IMR-90 (cell line): ENCODE measurements around the gene DIP2B. TPM values are rescaled to one million over a fixed set of nuclear protein-coding genes. Genes with fewer than 3 reads are reported as not detected.

ENCODE experiments used
- ATAC-seq: fragments of 200-7000 bp; cut with Tn5 transposase; 2 replicates; pipeline ENCODE4 v1.9.1; 2020; ENCODE audit warnings: low read depth, mild to moderate bottlenecking, moderate library complexity
- BruUV-seq: library from RNA; stranded (reverse); fragments of 400-500 nt; replicated peaks from 2 replicates; lab custom pipeline; 2021; lab: Mats Ljungman, UMichigan
- CTCF ChIA-PET: fragments of 300-600 bp; formaldehyde crosslinking; extraction: SDS; loops from one replicate; lab custom pipeline; 2021; ENCODE audit warnings: antibody characterized with exemption; lab: Yijun Ruan, JAX
- POLR2A ChIA-PET: fragments of 300-600 bp; sonication (Branson Sonifier 250); formaldehyde crosslinking; loops from one replicate; lab custom pipeline; 2022; ENCODE audit warnings: antibody characterized with exemption; ENCODE audit not compliant: unreplicated experiment; lab: Charles Lee
- DNase-seq: peaks from one replicate; pipeline ENCODE4 v3.0.0; 2013
- H2AFZ ChIP-seq: replicated peaks from 2 replicates; pipeline ENCODE3; 2013; ENCODE audit warnings: low read length, mild to moderate bottlenecking; ENCODE audit not compliant: poor library complexity
- H2AK5ac ChIP-seq: 2 replicates; pipeline ENCODE4 v1.6.1; 2013; ENCODE audit warnings: low read depth, low read length, inconsistent platforms
- H2AK9ac ChIP-seq: replicated peaks from 2 replicates; pipeline ENCODE3; 2013; ENCODE audit warnings: mild to moderate bottlenecking, low read depth, low read length, moderate library complexity; ENCODE audit not compliant: poor library complexity
- H2BK120ac ChIP-seq: 2 replicates; pipeline ENCODE4 v1.6.1; 2013; ENCODE audit warnings: low read depth, low read length, inconsistent platforms
- H2BK15ac ChIP-seq: 3 replicates; pipeline ENCODE4 v1.6.1; 2013; ENCODE audit warnings: low read depth, low read length, inconsistent platforms
- H2BK20ac ChIP-seq: 2 replicates; pipeline ENCODE4 v1.6.1; 2013; ENCODE audit warnings: low read depth, mild to moderate bottlenecking, inconsistent platforms, low read length, moderate library complexity
- H2BK5ac ChIP-seq: 2 replicates; pipeline ENCODE4 v1.6.1; 2013; ENCODE audit warnings: mild to moderate bottlenecking, low read depth, low read length, inconsistent platforms; ENCODE audit not compliant: poor library complexity, severe bottlenecking
- H3K14ac ChIP-seq: replicated peaks from 2 replicates; pipeline ENCODE4 v1.6.1; 2013; ENCODE audit warnings: low read depth, low read length, inconsistent platforms
- H3K18ac ChIP-seq: 2 replicates; pipeline ENCODE4 v1.6.1; 2013; ENCODE audit warnings: low read depth, low read length, control low read depth
- H3K23ac ChIP-seq: 2 replicates; pipeline ENCODE4 v1.6.1; 2013; ENCODE audit warnings: low read depth, low read length, inconsistent platforms
- H3K27ac ChIP-seq: 2 replicates; pipeline ENCODE4 v1.5.1; 2013; ENCODE audit warnings: mild to moderate bottlenecking, control low read depth, low read length; ENCODE audit not compliant: insufficient read depth
- H3K27me3 ChIP-seq: 2 replicates; pipeline ENCODE4 v1.6.1; 2013; ENCODE audit warnings: low read length; ENCODE audit not compliant: control insufficient read depth, insufficient read depth
- H3K36me3 ChIP-seq: 2 replicates; pipeline ENCODE4 v1.6.1; 2013; ENCODE audit warnings: low read length, mixed read lengths; ENCODE audit not compliant: control insufficient read depth, insufficient read depth
- H3K4ac ChIP-seq: 2 replicates; pipeline ENCODE4 v1.6.1; 2013; ENCODE audit warnings: low read depth, low read length, inconsistent platforms
- H3K4me1 ChIP-seq: 2 replicates; pipeline ENCODE4 v1.6.1; 2013; ENCODE audit warnings: low read length, mixed read lengths; ENCODE audit not compliant: control insufficient read depth, insufficient read depth
- H3K4me2 ChIP-seq: 2 replicates; pipeline ENCODE4 v1.6.1; 2013; ENCODE audit warnings: low read depth, mild to moderate bottlenecking, control low read depth, low read length, moderate library complexity
- H3K4me3 ChIP-seq: 2 replicates; pipeline ENCODE4 v1.5.1; 2013; ENCODE audit warnings: low read depth, mild to moderate bottlenecking, control low read depth, low read length, moderate library complexity; ENCODE audit not compliant: insufficient read depth
- H3K56ac ChIP-seq: 2 replicates; pipeline ENCODE4 v1.6.1; 2013; ENCODE audit warnings: low read length, inconsistent platforms; ENCODE audit not compliant: insufficient read depth; ENCODE audit errors: extremely low read depth
- H3K79me1 ChIP-seq, 2 experiments: 2 replicates each; pipeline ENCODE4 v1.6.1; 2013; ENCODE audit warnings: low read length in 2 of 2, inconsistent platforms in 1 of 2, low read depth in 1 of 2
- H3K9ac ChIP-seq: 2 replicates; pipeline ENCODE4 v1.6.1; 2013; ENCODE audit warnings: low read depth, low read length, control low read depth
- H3K9me1 ChIP-seq: 2 replicates; pipeline ENCODE4 v1.6.1; 2013; ENCODE audit warnings: low read length, inconsistent platforms; ENCODE audit not compliant: insufficient read depth
- H3K9me3 ChIP-seq: 2 replicates; pipeline ENCODE4 v1.6.1; 2013; ENCODE audit warnings: low read length; ENCODE audit not compliant: control insufficient read depth, insufficient read depth
- H4K20me1 ChIP-seq: 2 replicates; pipeline ENCODE4 v1.6.1; 2013; ENCODE audit warnings: low read length, inconsistent platforms; ENCODE audit not compliant: insufficient read depth
- H4K5ac ChIP-seq: 2 replicates; pipeline ENCODE4 v1.6.1; 2013; ENCODE audit warnings: mild to moderate bottlenecking, low read depth, low read length, control low read depth
- H4K8ac ChIP-seq, 2 experiments: 2 replicates each; pipeline ENCODE4 v1.6.1; 2013; ENCODE audit warnings: low read depth in 2 of 2, low read length in 2 of 2, control low read depth in 1 of 2, inconsistent platforms in 1 of 2
- H4K91ac ChIP-seq: 2 replicates; pipeline ENCODE4 v1.6.1; 2013; ENCODE audit warnings: low read depth, low read length, inconsistent platforms; ENCODE audit not compliant: insufficient read depth
- CEBPB ChIP-seq: IDR thresholded peaks from 2 replicates; pipeline ENCODE4 v1.6.1; 2012; ENCODE audit warnings: low read depth, low read length, improper control_type of control experiment
- FOS ChIP-seq: fragments of 150-350 bp; IDR thresholded peaks from 2 replicates; pipeline ENCODE4 v1.6.1; 2016; ENCODE audit warnings: low read depth, low read length
- MAFK ChIP-seq: IDR thresholded peaks from 2 replicates; pipeline ENCODE4 v1.6.1; 2012; ENCODE audit warnings: low read depth, low read length, improper control_type of control experiment
- MAZ ChIP-seq: IDR thresholded peaks from 2 replicates; pipeline ENCODE4 v1.6.1; 2012; ENCODE audit warnings: low read depth, mild to moderate bottlenecking, low read length, improper control_type of control experiment, moderate library complexity, borderline replicate concordance
- MXI1 ChIP-seq: IDR thresholded peaks from 2 replicates; pipeline ENCODE4 v1.6.1; 2012; ENCODE audit warnings: low read depth, mild to moderate bottlenecking, low read length, moderate library complexity, borderline replicate concordance
- NFE2L2 ChIP-seq: fragments of 150-350 bp; IDR thresholded peaks from 2 replicates; pipeline ENCODE4 v1.6.1; 2016; ENCODE audit warnings: low read depth, mild to moderate bottlenecking, low read length
- POLR2A ChIP-seq: IDR thresholded peaks from 2 replicates; pipeline ENCODE4 v1.6.1; 2012; ENCODE audit warnings: mild to moderate bottlenecking, low read depth, low read length
- SMC3 ChIP-seq: fragments of 150-350 bp; IDR thresholded peaks from 2 replicates; pipeline ENCODE4 v1.6.1; 2016; ENCODE audit warnings: low read depth, mild to moderate bottlenecking, antibody characterized with exemption, low read length, moderate library complexity
- WGBS, 2 experiments: methylation state at CpG; one replicate each; pipeline versions ENCODE4 v1.1.5 to v1.1.7; 2013; ENCODE audit warnings: missing lambda C conversion rate in 2 of 2; ENCODE audit not compliant: insufficient read length in 1 of 2; ENCODE audit errors: extremely low coverage in 2 of 2; 5-methylcytosine and 5-hydroxymethylcytosine counted together
- dilution Hi-C: fragments of 300-500 bp; cut with HindIII; formaldehyde crosslinking; loops from one replicate; pipeline ENCODE4 v1.14.3; 2018; ENCODE audit warnings: low sequenced_read_pairs; ENCODE audit not compliant: unreplicated experiment
- in situ Hi-C: fragments of 300-500 bp; cut with MboI; formaldehyde crosslinking; loops from 3 replicates; pipeline ENCODE4 v1.14.3; 2019; ENCODE audit warnings: low sequenced_read_pairs, inconsistent platforms, mixed read lengths
- intact Hi-C: fragments of 100-400 bp; cut with micrococcal nuclease; formaldehyde crosslinking; loops from 2 replicates; pipeline ENCODE4 v1.10.0; 2022
- polyA plus RNA-seq, 3 experiments: library from polyadenylated mRNA; depleted of rRNA; stranded (reverse); fragments of >200 nt; gene quantifications; 2 replicates each; pipeline ENCODE4 v1.2.3, GENCODE V29; 2012; ENCODE audit warnings: low replicate concordance in 1 of 3
- total RNA-seq: library from RNA; depleted of rRNA; stranded (reverse); fragments of >200 nt; gene quantifications from 2 replicates; pipeline ENCODE4 v1.2.3, GENCODE V29; 2012
- TF ChIP-seq, protein P1 (sequence below): conservative IDR thresholded peaks from 2 replicates; pipeline ENCODE4 v1.5.1; 2012; ENCODE audit warnings: mild to moderate bottlenecking, low read depth, low read length, improper control_type of control experiment
- TF ChIP-seq, protein P2 (sequence below): fragments of 150-350 bp; IDR thresholded peaks from 2 replicates; pipeline ENCODE4 v1.6.1; 2017; ENCODE audit warnings: mild to moderate bottlenecking, antibody characterized with exemption, low read length, low read depth

Gene DIP2B
- total and polyA plus RNA-seq, 2 of the 4 experiments (the other 2 are of a cell fraction), result 7.7 to 12.9 TPM

DNA sequence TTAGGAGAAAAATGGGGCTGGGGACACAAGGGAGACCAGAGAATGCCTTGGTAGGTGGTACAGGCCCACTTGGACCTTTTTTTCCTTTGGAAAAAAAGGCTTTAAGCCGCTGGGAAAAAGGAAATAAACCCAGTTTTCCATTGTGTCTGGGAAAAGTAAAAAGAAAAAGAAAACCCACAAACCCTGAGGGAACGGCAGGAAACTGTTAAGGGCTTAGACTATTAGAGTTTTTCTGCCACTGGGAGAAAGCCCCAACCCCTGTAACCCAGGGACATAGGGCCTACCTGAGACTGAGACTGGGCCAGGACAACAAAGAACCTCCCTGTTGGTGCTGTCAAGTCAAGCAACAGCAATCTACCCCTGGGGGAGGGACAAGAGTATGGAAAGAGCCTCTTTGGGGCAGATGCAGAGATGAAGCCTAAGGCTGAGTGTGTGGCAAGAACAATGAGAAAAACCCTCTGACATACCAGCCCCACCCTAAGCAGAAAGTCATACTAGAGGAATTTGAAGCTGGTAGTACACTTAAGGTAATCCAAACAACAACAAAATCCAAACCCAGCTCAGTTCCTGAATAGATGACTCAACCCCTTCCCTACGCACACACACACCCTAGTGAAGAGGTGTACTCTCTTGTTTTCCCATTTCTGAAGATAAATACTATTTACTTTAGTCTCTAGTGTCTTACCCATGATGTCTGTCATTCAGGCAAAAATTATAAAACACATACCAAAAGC, 281.9 kb downstream of the DIP2B start:
- Histone ChIP-seq H4K91ac (peak overlapping the region; percentile 92), H3K18ac (peak overlapping the region; percentile 89), H3K36me3 (peaks cover under 1% of the 10 kb centered on the region; the same call in 1 of the 2 replicates), H4K5ac (peak overlapping the region; percentile 66), H2BK120ac (peak overlapping the region; percentile 98), H2BK5ac (peak overlapping the region; percentile 90), H2AK5ac (peak overlapping the region; percentile 97), H3K9me1 (peaks cover 13% of the 10 kb centered on the region), H3K14ac (peak overlapping the region; percentile 88), H2AFZ (peak overlapping the region; percentile 67), H3K56ac (peak overlapping the region; percentile 92), H3K9ac (peak overlapping the region; percentile 58), H3K23ac (peak overlapping the region; percentile 95), H3K27me3 (no peaks in the 10 kb centered on the region), H3K27ac (peak overlapping the region; percentile 93), H2BK20ac (peak overlapping the region; percentile 94), H3K4me2 (peak overlapping the region; percentile 60), H3K79me1 (peaks cover 22 to 64% of the 10 kb centered on the region in 2 experiments), H3K9me3 (no peaks in the 10 kb centered on the region; the same call in 1 of the 2 replicates), H3K4ac (peak overlapping the region; percentile 97), H4K20me1 (no peaks in the 10 kb centered on the region; the same call in 1 of the 2 replicates), H2BK15ac (peak overlapping the region; percentile 91; the same call in 2 of the 3 replicates), H3K4me1 (peaks cover 20% of the 10 kb centered on the region), H4K8ac (peak overlapping the region; percentile 25 to 98), H3K4me3 (no peak overlapping the region), H2AK9ac (peak overlapping the region; percentile 95)
- peak; percentile 97 for DNase-seq
- in situ Hi-C loops, result no loop called here
- ChIA-PET POLR2A (interaction anchor here (0.5 to 1.0 kb wide), 3 partner anchors 148 to 431 kb away, joined by 3 to 5 read pairs (median 4); partner anchors contain the start of gene POU6F1), CTCF (no interaction called here)
- dilution Hi-C loops, result no loop called here
- no CpG with 5 or more reads among the region's 3 CpGs for WGBS, 2 experiments
- ATAC-seq, result peak; percentile 80
- TSS peak; percentile 86 for BruUV-seq
- TF ChIP-seq, protein P1, sequence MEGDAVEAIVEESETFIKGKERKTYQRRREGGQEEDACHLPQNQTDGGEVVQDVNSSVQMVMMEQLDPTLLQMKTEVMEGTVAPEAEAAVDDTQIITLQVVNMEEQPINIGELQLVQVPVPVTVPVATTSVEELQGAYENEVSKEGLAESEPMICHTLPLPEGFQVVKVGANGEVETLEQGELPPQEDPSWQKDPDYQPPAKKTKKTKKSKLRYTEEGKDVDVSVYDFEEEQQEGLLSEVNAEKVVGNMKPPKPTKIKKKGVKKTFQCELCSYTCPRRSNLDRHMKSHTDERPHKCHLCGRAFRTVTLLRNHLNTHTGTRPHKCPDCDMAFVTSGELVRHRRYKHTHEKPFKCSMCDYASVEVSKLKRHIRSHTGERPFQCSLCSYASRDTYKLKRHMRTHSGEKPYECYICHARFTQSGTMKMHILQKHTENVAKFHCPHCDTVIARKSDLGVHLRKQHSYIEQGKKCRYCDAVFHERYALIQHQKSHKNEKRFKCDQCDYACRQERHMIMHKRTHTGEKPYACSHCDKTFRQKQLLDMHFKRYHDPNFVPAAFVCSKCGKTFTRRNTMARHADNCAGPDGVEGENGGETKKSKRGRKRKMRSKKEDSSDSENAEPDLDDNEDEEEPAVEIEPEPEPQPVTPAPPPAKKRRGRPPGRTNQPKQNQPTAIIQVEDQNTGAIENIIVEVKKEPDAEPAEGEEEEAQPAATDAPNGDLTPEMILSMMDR, result no peak
- TF ChIP-seq POLR2A (peak; percentile 47; the same call in 1 of the 2 replicates), NFE2L2 (no peak), MAFK (no peak), MAZ (peak; percentile 72), SMC3 (no peak), FOS (peak; percentile 63; the same call in 1 of the 2 replicates), CEBPB (peak; percentile 90), MXI1 (no peak)
- TF ChIP-seq, protein P2, sequence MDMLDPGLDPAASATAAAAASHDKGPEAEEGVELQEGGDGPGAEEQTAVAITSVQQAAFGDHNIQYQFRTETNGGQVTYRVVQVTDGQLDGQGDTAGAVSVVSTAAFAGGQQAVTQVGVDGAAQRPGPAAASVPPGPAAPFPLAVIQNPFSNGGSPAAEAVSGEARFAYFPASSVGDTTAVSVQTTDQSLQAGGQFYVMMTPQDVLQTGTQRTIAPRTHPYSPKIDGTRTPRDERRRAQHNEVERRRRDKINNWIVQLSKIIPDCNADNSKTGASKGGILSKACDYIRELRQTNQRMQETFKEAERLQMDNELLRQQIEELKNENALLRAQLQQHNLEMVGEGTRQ, result no peak
- intact Hi-C loops, result no loop called here
